Neutrophil (primary cell): ENCODE measurements around the gene MRC2.

Source experiments
- H3K27ac ChIP-seq: fragments of 200-600 bp; sonication (generic); 2 replicates; pipeline ENCODE4 v1.5.1; 2016; ENCODE audit warnings: mild to moderate bottlenecking, moderate library complexity
- H3K27me3 ChIP-seq: fragments of 200-600 bp; sonication (generic); 2 replicates; pipeline ENCODE4 v1.6.0; 2016; ENCODE audit warnings: mild to moderate bottlenecking
- H3K36me3 ChIP-seq: fragments of 200-600 bp; sonication (generic); 2 replicates; pipeline ENCODE4 v1.5.1; 2017
- H3K4me1 ChIP-seq, 2 experiments: fragments of 200-600 bp in 1 of 2; sonication (generic) in 1 of 2; 1 replicate in 1 of 2; 2 replicates in 1 of 2; pipeline versions ENCODE4 v1.5.1 to v1.6.1; 2013 to 2016; ENCODE audit warnings: low read depth in 1 of 2, low read length in 1 of 2, mild to moderate bottlenecking in 1 of 2, moderate library complexity in 1 of 2; ENCODE audit not compliant: control insufficient read depth in 1 of 2, insufficient read depth in 1 of 2
- H3K4me3 ChIP-seq, 2 experiments: fragments of 200-600 bp in 1 of 2; sonication (generic) in 1 of 2; 1 replicate in 1 of 2; 2 replicates in 1 of 2; pipeline ENCODE4 v1.5.1; 2013 to 2016; ENCODE audit warnings: low read depth in 1 of 2, low read length in 1 of 2, mild to moderate bottlenecking in 1 of 2, moderate library complexity in 1 of 2
- H3K9me3 ChIP-seq: fragments of 200-600 bp; sonication (generic); 2 replicates; pipeline ENCODE4 v1.5.1; 2016
- TF ChIP-seq, protein P1 (sequence below): fragments of 200-600 bp; sonication (generic); IDR thresholded peaks from 2 replicates; pipeline ENCODE4 v1.5.1; 2016; ENCODE audit warnings: antibody characterized with exemption

Gene MRC2

DNA sequence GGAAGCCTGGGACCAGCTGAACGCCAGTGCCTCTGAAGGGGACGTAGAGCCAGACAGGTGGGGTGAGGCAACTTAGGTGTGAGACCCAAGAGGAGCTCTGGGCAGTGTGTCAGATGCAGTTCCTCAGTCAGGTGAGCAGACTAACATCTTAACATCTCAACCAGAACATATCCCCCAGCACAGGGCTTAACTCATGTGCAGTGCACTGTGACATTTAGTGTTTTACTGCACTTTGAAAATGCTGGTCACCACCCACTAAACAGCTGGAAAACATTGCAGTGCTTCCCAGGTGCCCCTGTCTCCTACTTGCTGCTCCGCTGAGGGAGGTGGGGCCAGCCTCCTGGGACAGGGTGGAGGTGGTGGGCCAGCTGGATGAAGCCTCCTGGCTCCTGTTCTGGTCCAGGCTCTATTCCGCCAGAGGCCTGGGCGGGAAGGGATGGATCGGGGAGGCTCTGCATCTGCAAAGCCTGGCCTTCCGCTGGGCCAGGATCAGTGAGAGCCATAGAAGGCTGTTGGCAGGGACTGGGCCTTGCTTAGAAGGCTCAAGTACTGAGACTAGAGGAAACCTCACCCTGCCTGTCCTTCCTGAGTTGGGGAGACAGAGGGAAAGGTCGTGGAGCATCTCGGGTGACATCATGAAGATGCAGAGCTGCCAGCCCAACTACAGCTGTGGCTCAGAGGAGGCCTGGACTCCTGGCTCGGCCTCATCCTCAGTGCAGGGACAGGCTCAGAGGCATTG lies 7.9 kb upstream of the MRC2 start:
- Histone ChIP-seq H3K27ac (no peak overlapping the region), H3K4me1 (no peaks in the 10 kb centered on the region), H3K4me3 (no peak overlapping the region), H3K27me3 (no peaks in the 10 kb centered on the region), H3K9me3 (no peaks in the 10 kb centered on the region), H3K36me3 (peaks cover 41% of the 10 kb centered on the region)
- TF ChIP-seq, protein P1, sequence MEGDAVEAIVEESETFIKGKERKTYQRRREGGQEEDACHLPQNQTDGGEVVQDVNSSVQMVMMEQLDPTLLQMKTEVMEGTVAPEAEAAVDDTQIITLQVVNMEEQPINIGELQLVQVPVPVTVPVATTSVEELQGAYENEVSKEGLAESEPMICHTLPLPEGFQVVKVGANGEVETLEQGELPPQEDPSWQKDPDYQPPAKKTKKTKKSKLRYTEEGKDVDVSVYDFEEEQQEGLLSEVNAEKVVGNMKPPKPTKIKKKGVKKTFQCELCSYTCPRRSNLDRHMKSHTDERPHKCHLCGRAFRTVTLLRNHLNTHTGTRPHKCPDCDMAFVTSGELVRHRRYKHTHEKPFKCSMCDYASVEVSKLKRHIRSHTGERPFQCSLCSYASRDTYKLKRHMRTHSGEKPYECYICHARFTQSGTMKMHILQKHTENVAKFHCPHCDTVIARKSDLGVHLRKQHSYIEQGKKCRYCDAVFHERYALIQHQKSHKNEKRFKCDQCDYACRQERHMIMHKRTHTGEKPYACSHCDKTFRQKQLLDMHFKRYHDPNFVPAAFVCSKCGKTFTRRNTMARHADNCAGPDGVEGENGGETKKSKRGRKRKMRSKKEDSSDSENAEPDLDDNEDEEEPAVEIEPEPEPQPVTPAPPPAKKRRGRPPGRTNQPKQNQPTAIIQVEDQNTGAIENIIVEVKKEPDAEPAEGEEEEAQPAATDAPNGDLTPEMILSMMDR = no peak

DNA sequence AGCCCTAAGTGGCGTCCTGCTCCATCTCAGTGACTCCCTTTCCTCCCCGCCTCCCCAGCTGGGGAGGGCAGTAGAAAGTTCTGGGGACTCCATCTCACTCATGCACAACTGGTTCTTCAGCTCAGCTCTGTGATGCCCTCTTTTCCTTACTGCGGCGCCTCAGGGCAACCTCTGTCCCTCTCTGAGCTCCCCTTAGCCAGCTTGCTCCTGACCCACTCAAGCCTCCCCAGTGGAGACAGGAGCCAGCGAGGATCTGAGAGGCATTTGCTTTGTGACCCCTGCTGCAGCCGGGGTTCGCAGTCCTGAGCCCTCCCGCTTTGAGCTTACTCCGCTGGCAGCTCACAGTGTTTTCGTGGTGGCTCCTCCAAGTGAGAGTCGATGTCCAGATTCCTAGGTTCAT lies 6.2 kb upstream of the MRC2 start:
- peaks cover 12% of the 10 kb centered on the region for H3K27me3 ChIP-seq
- peaks cover 27% of the 10 kb centered on the region for H3K36me3 ChIP-seq
- TF ChIP-seq, protein P1 = no peak
- no peaks in the 10 kb centered on the region for H3K9me3 ChIP-seq
- no peaks in the 10 kb centered on the region for H3K4me1 ChIP-seq
- no peak overlapping the region for H3K27ac ChIP-seq
- no peak overlapping the region for H3K4me3 ChIP-seq

DNA sequence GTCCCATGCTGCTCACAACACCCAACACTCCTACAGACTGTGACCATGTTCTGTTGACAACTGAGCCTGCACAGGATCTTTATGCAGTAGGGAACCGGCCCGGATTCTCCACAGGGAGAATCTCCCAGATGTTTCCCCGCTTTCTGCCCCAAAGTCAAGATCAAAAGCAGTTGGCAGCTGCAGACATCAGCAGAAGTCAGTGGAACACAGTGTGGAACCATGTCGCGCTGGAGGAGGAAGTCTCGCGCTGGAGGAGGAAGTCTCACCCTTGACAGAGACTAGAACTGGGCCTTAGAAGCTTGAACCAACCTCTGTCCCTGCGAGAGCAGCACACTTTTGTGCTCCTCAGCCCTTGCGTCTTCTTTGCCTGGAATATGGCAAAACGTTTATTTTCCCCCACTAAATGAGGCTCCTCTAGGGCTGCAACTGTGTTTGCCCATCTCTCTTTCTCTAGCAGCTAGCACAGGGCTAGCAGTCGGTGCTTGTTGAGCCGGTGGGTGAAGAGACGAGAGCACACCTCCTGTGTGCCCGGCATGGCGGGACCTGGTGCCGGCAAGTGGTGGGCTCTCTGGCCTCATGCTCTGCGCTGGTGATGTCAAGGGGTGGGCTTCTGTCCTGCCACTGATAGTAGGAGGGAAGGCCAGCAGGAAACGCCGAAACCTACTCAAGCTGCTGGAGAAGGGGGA lies 2.1 kb upstream of the MRC2 start:
- Histone ChIP-seq H3K36me3 (peaks cover 4% of the 10 kb centered on the region), H3K27ac (no peak overlapping the region), H3K4me1 (peaks cover 21 to 24% of the 10 kb centered on the region in 2 experiments), H3K9me3 (no peaks in the 10 kb centered on the region), H3K4me3 (no peak overlapping the region), H3K27me3 (peaks cover 53% of the 10 kb centered on the region)
- TF ChIP-seq, protein P1 = no peak

DNA sequence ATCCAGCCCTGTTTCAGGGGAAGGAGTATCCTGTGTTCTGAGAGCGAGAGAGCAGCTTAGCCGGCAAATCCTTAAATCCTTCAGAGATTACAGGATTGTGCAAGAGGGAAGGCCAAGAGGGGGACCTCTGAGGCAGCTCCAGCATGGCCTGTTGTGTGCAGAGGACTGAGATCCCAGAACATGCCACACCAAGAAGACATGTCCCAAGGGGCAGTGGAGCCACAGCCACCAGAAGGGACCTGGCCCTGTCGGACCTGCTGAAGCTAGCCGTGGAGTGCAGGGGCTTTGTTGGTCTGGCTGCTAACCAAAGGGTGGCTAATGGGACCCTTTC lies 1.6 kb upstream of the MRC2 start:
- Histone ChIP-seq H3K4me3 (no peak overlapping the region), H3K4me1 (peaks cover 21 to 24% of the 10 kb centered on the region in 2 experiments), H3K36me3 (peaks cover 4% of the 10 kb centered on the region), H3K27ac (no peak overlapping the region), H3K9me3 (no peaks in the 10 kb centered on the region), H3K27me3 (peaks cover 58% of the 10 kb centered on the region)
- TF ChIP-seq, protein P1 = no peak

DNA sequence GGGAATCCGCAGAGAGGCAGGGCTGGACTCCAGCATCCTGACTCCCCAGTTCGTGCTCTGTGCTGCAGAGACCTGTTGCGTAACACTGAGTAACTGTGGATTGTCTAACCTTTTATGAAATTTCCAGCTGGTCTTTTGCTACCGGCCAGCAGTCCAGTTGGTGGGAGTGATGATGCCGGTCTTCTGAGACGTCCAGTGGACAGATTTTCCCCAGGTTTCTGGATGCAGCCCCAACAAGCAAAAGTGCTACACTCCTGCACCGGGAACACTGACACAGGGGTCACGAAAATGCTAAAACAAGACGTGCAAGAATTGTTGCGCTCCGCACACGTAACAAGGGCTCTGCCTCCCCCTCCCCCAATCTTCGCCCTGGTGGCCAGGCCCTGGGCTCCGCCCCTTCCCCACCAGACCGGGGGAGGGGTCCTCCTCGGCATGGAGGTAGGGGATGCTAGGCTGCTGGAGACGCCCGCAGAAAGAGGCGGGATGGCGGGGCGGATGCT lies 701 bp upstream of the MRC2 start:
- no peak overlapping the region for H3K27ac ChIP-seq
- H3K4me3 ChIP-seq = peak overlapping the region in 1 of 2 experiments; percentile 44
- peaks cover 67% of the 10 kb centered on the region for H3K27me3 ChIP-seq
- peaks cover 4% of the 10 kb centered on the region for H3K36me3 ChIP-seq
- TF ChIP-seq, protein P1 = no peak
- H3K9me3 ChIP-seq = no peaks in the 10 kb centered on the region
- peaks cover 21 to 24% of the 10 kb centered on the region in 2 experiments for H3K4me1 ChIP-seq
